Lung (tissue), 12 donors: ENCODE data around the gene KRTAP10-8. TPM values are rescaled to one million over a fixed set of nuclear protein-coding genes. Genes with fewer than 3 reads are reported as not detected.
"Not testable (repeated sequence)": the region's sequence is repeated elsewhere in the genome, so short reads cannot be mapped to it uniquely, and the experiment has no call there.

Experiments
- ATAC-seq: fragments of 200-7000 bp; cut with Tn5 transposase; one replicate; pipeline ENCODE4 v1.9.1; 2020; ENCODE audit warnings: moderate number of reproducible peaks; ENCODE audit not compliant: insufficient read depth, low FRiP score
- DNase-seq, 3 donors: peaks; one replicate each; pipeline ENCODE4 v3.0.0-alpha.2; 2013 to 2017
- H3K27ac ChIP-seq, 2 donors: one replicate each; pipeline ENCODE4 v1.5.1; 2013; ENCODE audit warnings: mild to moderate bottlenecking in 2 of 2, moderate library complexity in 2 of 2, control low read depth in 1 of 2, inconsistent platforms in 1 of 2, low read depth in 1 of 2, low read length in 1 of 2
- H3K27me3 ChIP-seq, 3 donors: one replicate each; pipeline ENCODE4 v1.5.1; 2013; ENCODE audit warnings: low read length in 2 of 3; ENCODE audit not compliant: control insufficient read depth in 3 of 3, insufficient read depth in 3 of 3
- H3K36me3 ChIP-seq, 4 donors: one replicate each; pipeline ENCODE4 v1.5.1; 2013; ENCODE audit warnings: low read length in 4 of 4, mild to moderate bottlenecking in 1 of 4, moderate library complexity in 1 of 4; ENCODE audit not compliant: control insufficient read depth in 4 of 4, insufficient read depth in 4 of 4
- H3K4me1 ChIP-seq, 5 donors: one replicate each; pipeline ENCODE4 v1.5.1; 2013; ENCODE audit warnings: low read length in 5 of 5, mild to moderate bottlenecking in 2 of 5, moderate library complexity in 1 of 5; ENCODE audit not compliant: control insufficient read depth in 5 of 5, insufficient read depth in 5 of 5
- H3K4me3 ChIP-seq: one replicate; pipeline ENCODE4 v1.5.1; 2013; ENCODE audit warnings: mild to moderate bottlenecking, control low read depth, moderate library complexity
- H3K9ac ChIP-seq, 2 donors: one replicate each; pipeline ENCODE4 v1.5.1; 2013; ENCODE audit warnings: low read length in 2 of 2, control low read depth in 1 of 2; ENCODE audit not compliant: insufficient read depth in 1 of 2
- H3K9me3 ChIP-seq, 4 donors: one replicate each; pipeline ENCODE4 v1.5.1; 2013; ENCODE audit warnings: low read length in 3 of 4, mild to moderate bottlenecking in 1 of 4, moderate library complexity in 1 of 4; ENCODE audit not compliant: control insufficient read depth in 4 of 4, insufficient read depth in 3 of 4
- CTCF ChIP-seq: IDR thresholded peaks from 2 replicates; pipeline ENCODE4 v1.5.1; 2012; ENCODE audit warnings: mild to moderate bottlenecking; ENCODE audit errors: control extremely low read depth, extremely low read depth
- WGBS, 2 donors: extraction: QIAGEN DNeasy Blood & Tissue Kit; methylation state at CpG; one replicate each; pipeline ENCODE4 v1.1.7; 2013; 5-methylcytosine and 5-hydroxymethylcytosine counted together
- polyA plus RNA-seq, 2 donors: library from polyadenylated mRNA; stranded (reverse); fragments of 200-250 nt; gene quantifications; one replicate each; pipeline ENCODE4 v1.2.1, GENCODE V29; 2013
- total RNA-seq, 2 donors: library from RNA; depleted of rRNA in 1 of 2; stranded (reverse); fragments of >200 nt in 1 of 2; gene quantifications; one replicate each; pipeline ENCODE4 v1.2.1, GENCODE V29; 2014 to 2021
- donor health status: control.
- donor health status: control.
- donor health status: Bipolar disorder and iron deficiency.
- donor health status: healthy.
- donor health status: DM: yes; HTN: yes; CAD: no.

Gene KRTAP10-8
- total and polyA plus RNA-seq, 4 donors = not detected

DNA sequence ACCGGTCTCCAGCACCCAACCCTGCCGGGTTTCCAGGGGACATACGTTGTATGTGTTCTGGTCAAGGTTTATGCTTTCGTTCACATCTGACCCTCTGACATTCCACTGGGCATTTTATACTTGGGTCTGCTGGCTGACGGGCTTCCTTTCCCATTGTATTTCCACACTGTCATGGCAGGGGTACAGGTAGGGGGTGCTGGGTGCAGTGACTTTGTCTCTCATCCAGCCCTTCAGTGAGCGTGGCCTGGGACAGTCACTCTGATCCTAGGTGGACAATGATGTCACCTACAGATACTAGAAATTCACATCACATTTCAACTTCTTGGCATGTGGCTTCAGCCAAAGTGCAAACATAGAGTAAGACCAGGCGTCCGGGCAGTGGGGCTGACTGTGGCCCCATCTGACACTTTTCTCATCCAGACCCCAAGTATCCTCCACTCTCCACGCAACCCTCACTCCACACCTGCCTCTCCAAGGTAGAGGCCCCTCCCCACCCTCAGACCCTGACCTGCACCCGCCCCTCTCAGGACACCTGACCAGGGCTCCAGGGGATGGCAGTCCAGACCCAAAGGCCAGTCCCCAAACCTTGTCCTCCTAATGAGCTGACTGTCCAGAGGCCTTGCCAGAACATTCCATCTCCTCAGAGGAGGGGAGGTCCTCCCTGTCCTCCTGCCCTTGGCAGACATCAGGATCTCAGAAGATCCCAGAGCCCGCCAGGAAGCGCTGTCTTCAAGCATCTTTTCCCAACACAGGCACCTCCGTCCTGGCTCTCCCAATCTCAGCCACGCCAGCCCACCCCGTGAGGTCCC is 24.5 kb downstream of the KRTAP10-8 start:
- TF ChIP-seq CTCF = no peak
- Histone ChIP-seq H3K4me1 (peaks cover 0 to 5% (median 0%) of the 10 kb centered on the region in 5 donors), H3K9me3 (peaks cover 0 to 11% (median 5%) of the 10 kb centered on the region in 4 donors), H3K27me3 (peaks cover 0 to 3% (median 0%) of the 10 kb centered on the region in 3 donors), H3K27ac (no peak overlapping the region), H3K36me3 (no peaks in the 10 kb centered on the region), H3K4me3 (no peak overlapping the region), H3K9ac (no peak overlapping the region)
- 82 to 86% methylated on average over 15 of the region's 15 CpGs for WGBS, 2 donors
- no peak for ATAC-seq
- DNase-seq = no peak

DNA sequence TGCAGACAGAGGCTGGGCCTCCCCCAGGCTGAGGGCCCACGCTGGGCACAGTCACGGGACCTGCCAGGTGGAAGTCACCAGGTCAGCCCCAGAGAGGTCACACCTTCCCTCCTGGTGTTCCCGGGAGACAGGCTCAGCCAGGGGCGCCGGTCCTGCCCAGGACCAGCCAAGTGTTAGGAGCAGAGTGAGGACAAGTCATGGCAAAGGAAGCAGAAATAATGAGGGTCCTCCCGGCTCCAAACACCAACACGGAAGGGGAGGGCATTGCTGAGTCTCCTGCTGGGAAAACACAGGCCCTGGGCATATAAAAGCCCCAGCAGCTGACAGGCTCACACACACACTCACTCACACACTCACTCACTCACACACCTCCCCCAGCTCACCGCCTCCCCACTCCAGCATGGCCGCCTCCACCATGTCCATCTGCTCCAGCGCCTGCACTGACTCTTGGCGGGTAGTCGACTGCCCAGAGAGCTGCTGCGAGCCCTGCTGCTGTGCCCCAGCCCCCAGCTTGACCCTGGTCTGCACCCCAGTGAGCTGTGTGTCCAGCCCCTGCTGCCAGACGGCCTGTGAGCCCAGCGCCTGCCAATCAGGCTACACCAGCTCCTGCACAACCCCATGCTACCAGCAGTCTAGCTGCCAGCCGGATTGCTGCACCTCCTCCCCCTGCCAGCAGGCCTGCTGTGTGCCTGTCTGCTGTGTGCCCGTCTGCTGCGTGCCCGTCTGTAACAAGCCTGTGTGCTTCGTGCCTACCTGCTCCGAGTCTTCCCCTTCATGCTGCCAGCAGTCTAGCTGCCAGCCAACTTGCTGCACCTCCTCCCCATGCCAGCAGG is 25.4 kb downstream of the KRTAP10-8 start, which contains the start of gene KRTAP10-10:
TSS of gene KRTAP10-10 (plus strand) at position 339 of the 833 bp plus-strand sequence. CDS start at position 401, 62 bp downstream.
- DNase-seq (peak in 1 of 3 donors; percentile 29), ATAC-seq (no peak)
- TF ChIP-seq CTCF = no peak
- Histone ChIP-seq H3K27me3 (peaks cover 0 to 3% (median 0%) of the 10 kb centered on the region in 3 donors), H3K36me3 (no peaks in the 10 kb centered on the region), H3K9me3 (peaks cover 0 to 11% (median 3%) of the 10 kb centered on the region in 4 donors), H3K9ac (no peak within 1 kb of the TSS), H3K4me1 (peaks cover 0 to 5% (median 0%) of the 10 kb centered on the region in 5 donors), H3K4me3 (no peak within 1 kb of the TSS), H3K27ac (no peak within 1 kb of the TSS)
- 59 to 64% methylated on average over 18 to 21 of the region's 21 CpGs for WGBS, 2 donors

DNA sequence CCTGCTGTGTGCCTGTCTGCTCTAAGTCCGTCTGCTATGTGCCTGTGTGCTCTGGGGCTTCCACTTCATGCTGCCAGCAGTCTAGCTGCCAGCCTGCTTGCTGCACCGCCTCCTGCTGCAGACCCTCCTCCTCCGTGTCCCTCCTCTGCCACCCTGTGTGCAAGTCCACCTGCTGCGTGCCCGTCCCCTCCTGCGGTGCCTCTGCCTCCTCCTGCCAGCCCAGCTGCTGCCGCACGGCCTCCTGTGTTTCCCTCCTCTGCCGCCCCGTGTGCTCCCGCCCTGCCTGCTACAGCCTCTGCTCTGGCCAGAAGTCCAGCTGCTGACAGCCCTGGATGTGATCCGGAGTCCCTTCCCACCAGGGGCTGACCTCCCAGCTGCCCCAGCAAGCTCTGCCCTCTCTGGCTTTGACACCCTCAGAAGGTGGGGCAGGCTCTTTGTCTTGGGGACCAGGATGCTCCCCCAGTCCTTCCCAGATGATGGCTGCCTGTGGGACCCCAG is 26.0 kb downstream of the KRTAP10-8 start:
- not testable (repeated sequence) for H3K9ac ChIP-seq, H3K4me1 ChIP-seq, H3K27me3 ChIP-seq, H3K36me3 ChIP-seq, H3K27ac ChIP-seq, ATAC-seq, H3K4me3 ChIP-seq, DNase-seq
- peaks cover 0 to 11% (median 3%) of the 10 kb centered on the region in 4 donors for H3K9me3 ChIP-seq
- WGBS, 2 donors = 59 to 67% methylated on average over 11 of the region's 12 CpGs

DNA sequence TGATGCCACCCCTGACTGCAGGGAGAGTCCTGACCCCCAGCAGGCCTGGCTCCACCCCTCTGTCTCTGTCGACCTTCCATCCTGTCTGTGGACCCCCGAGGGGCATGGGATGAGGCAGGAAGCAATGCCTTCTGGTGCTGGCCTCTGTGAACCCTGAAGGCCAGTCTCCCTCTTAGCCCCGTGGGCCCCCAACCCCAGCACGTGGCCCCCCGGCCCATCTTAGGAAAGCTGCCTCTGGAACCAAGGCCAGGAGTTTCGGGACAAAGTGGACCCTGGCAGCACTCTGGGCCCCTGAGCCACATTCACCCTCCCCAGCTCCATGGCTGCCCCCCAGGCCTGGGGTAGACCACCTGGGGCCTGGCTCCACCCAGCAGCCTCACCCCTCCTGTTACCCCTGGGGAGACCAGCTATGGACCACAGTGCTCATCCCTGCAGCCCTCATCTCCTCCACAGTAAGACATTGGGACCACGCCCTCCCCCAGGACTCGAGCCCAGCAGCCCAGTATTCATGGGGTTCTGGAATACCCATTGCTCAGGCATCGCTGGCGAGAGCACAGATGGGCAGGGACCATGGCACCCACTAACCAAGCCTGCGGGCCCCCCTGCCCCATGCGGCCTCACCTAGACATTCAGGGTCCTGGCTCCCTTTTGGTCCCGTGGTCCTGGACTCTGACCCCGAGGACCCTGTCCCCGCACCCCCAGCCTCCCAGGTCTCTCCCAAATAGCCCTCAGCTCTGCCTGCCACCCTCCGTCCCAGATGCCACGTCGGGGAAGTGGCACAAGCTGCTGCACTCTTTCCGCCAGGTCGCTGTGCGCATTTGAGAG is 26.8 kb downstream of the KRTAP10-8 start:
- not testable (repeated sequence) for ATAC-seq, DNase-seq, H3K27ac ChIP-seq, H3K4me1 ChIP-seq, H3K36me3 ChIP-seq, H3K4me3 ChIP-seq, H3K9ac ChIP-seq, H3K27me3 ChIP-seq
- H3K9me3 ChIP-seq = peaks cover 0 to 13% (median 3%) of the 10 kb centered on the region in 4 donors
- 79 to 83% methylated on average over 20 to 21 of the region's 21 CpGs for WGBS, 2 donors
